ENCODE results near the gene CTIF.

DNA sequence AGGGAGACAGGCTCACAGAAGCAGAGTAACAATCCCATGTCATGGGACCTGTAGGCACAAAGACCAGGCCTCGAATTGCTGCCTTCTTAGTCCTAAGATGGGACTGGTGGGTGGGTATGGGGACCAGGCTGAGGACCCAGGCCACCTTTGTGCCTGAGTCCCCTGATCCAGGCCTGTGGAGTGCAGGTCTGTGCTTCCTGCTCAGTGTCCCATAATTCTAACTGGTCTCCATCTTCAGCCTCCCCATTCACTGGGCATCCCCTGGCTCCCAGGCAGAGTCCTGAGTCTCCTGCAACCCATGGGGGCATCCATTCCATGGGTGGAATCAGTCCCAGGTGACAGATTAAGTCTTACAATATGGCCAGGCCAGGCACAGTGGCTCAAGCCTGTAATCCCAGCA is 328.0 kb downstream of the CTIF start:
- TF ChIP-seq, protein P1, sequence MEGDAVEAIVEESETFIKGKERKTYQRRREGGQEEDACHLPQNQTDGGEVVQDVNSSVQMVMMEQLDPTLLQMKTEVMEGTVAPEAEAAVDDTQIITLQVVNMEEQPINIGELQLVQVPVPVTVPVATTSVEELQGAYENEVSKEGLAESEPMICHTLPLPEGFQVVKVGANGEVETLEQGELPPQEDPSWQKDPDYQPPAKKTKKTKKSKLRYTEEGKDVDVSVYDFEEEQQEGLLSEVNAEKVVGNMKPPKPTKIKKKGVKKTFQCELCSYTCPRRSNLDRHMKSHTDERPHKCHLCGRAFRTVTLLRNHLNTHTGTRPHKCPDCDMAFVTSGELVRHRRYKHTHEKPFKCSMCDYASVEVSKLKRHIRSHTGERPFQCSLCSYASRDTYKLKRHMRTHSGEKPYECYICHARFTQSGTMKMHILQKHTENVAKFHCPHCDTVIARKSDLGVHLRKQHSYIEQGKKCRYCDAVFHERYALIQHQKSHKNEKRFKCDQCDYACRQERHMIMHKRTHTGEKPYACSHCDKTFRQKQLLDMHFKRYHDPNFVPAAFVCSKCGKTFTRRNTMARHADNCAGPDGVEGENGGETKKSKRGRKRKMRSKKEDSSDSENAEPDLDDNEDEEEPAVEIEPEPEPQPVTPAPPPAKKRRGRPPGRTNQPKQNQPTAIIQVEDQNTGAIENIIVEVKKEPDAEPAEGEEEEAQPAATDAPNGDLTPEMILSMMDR (IDR thresholded peaks at IDR 0.05), result no peak
- no peak for TF ChIP-seq POLR2A (IDR thresholded peaks at IDR 0.05)
